H1 (cell line): ENCODE measurements around the gene LSM3. TPM values are rescaled to one million over a fixed set of nuclear protein-coding genes. Genes with fewer than 3 reads are reported as not detected.

Experiments
- ASH2L ChIP-seq: fragments of 200-600, 300-600 bp; sonication (generic); IDR thresholded peaks from one replicate; pipeline ENCODE4 v1.7.1; 2017; ENCODE audit warnings: low read length
- BCL11A ChIP-seq, 2 experiments: IDR thresholded peaks; one replicate each; pipeline ENCODE4 v1.6.1; 2011; ENCODE audit warnings: low read depth in 2 of 2, low read length in 2 of 2, mild to moderate bottlenecking in 2 of 2
- CHD7 ChIP-seq: fragments of 300-600 bp; sonication (generic); IDR thresholded peaks from 2 replicates; pipeline ENCODE4 v1.7.1; 2012; ENCODE audit warnings: low read length, moderate library complexity, mild to moderate bottlenecking, inconsistent platforms; ENCODE audit not compliant: insufficient replicate concordance
- RFX5 ChIP-seq: IDR thresholded peaks from 2 replicates; pipeline ENCODE4 v1.6.1; 2011; ENCODE audit warnings: low read depth, low read length, improper control_type of control experiment, borderline replicate concordance
- SP1 ChIP-seq: IDR thresholded peaks from 2 replicates; pipeline ENCODE4 v1.6.1; 2011; ENCODE audit warnings: low read depth, low read length
- TEAD4 ChIP-seq: IDR thresholded peaks from 2 replicates; pipeline ENCODE4 v1.6.1; 2012; ENCODE audit warnings: low read depth, low read length, inconsistent platforms, mixed read lengths
- polyA plus RNA-seq, 7 experiments: library from polyadenylated mRNA; depleted of rRNA in 3 of 7; stranded (reverse) in 5 of 7; unstranded in 2 of 7; fragments of >200 nt in 5 of 7; fragments of 200-250 nt in 2 of 7; gene quantifications; 1 replicate in 5 of 7; 2 replicates in 1 of 7; 4 replicates in 1 of 7; pipeline versions ENCODE4 v1.2.1 to v1.2.3, GENCODE V29; 2011 to 2013; ENCODE audit warnings: missing spikeins in 2 of 7, mixed read lengths in 2 of 7
- total RNA-seq: library from RNA; stranded (reverse); fragmentation: NEBNext Ultra II Directional; extraction: Animal tissue kit (Norgen Biotek cat#: 25700); gene quantifications from 2 replicates; pipeline ENCODE4 v1.2.1, GENCODE V29; 2021
- TF ChIP-seq, protein P1 (sequence below), 3 experiments: IDR thresholded peaks; 1 replicate in 2 of 3; 2 replicates in 1 of 3; pipeline versions ENCODE4 v1.5.1 to v1.6.1; 2011; ENCODE audit warnings: low read length in 3 of 3, mild to moderate bottlenecking in 3 of 3, inconsistent platforms in 2 of 3, low read depth in 1 of 3, moderate library complexity in 1 of 3; ENCODE audit not compliant: insufficient read depth in 1 of 3; ENCODE audit errors: control extremely low read depth in 1 of 3

Gene LSM3
- total and polyA plus RNA-seq, 2 of the 8 experiments (the other 6 are each of a cell fraction or from before 2014, with no cell fraction given) = 7.1 to 25.4 TPM

DNA sequence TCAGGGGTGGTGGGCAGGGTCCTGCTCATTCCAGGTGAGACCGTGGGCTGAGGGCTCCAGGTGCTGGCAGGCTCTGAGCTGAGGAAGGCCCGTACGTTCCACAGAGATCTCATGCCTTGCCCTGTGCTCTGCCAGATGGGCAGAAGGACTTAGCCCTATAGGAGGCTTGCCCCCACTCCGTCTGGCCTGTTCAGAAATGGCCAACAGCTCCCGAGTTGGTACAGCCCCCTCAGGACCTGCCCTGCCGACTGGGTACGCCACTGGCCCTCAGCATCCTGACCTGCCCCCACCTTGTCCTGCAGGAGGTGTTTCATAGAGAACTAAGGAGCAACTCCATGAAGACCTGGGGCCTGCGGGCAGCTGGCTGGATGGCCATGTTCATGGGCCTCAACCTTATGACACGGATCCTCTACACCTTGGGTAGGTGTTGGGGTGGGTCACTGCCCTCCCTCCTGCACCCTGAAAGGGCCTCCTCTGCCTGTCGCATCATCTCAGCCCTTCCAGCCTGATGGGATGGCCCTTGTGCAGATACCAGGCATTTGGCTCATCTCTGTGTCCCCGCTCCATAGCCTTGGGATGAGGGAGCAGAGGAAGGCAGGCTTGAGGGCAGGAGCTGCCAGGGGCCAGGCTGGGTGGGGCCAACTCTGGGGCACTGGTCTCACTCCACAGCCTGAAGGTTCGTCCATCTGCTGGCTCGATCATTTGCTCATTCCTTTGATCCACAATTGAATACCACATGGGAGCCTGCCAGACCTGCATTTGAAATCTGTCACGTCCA is 39.5 kb upstream of the LSM3 start (continued):
- TF ChIP-seq CHD7 (no peak), BCL11A (IDR thresholded peaks at IDR 0.05; ENCODE audit: low read depth in 2 of 2, low read length in 2 of 2) (no peak), SP1 (no peak), TEAD4 (no peak), RFX5 (no peak), ASH2L (no peak)
- TF ChIP-seq, protein P1, sequence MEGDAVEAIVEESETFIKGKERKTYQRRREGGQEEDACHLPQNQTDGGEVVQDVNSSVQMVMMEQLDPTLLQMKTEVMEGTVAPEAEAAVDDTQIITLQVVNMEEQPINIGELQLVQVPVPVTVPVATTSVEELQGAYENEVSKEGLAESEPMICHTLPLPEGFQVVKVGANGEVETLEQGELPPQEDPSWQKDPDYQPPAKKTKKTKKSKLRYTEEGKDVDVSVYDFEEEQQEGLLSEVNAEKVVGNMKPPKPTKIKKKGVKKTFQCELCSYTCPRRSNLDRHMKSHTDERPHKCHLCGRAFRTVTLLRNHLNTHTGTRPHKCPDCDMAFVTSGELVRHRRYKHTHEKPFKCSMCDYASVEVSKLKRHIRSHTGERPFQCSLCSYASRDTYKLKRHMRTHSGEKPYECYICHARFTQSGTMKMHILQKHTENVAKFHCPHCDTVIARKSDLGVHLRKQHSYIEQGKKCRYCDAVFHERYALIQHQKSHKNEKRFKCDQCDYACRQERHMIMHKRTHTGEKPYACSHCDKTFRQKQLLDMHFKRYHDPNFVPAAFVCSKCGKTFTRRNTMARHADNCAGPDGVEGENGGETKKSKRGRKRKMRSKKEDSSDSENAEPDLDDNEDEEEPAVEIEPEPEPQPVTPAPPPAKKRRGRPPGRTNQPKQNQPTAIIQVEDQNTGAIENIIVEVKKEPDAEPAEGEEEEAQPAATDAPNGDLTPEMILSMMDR (IDR thresholded peaks at IDR 0.05; ENCODE audit: control extremely low read depth in 1 of 3, insufficient read depth in 1 of 3, low read depth in 1 of 3, low read length in 3 of 3) = no peak
